Mesenchymal stem cell (in vitro differentiated cells and primary cell): ENCODE data around the gene TECPR1.

Experiments
- DNase-seq: peaks from one replicate; pipeline ENCODE4 v3.0.0-alpha.2; 2013
- H2AFZ ChIP-seq: one replicate; pipeline ENCODE4 v1.6.1; 2013; ENCODE audit warnings: low read depth, mild to moderate bottlenecking, control low read depth, inconsistent platforms, low read length, moderate library complexity
- H2AK5ac ChIP-seq: 2 replicates; pipeline ENCODE4 v1.6.1; 2013; ENCODE audit warnings: low read length, moderate library complexity, mild to moderate bottlenecking, inconsistent platforms; ENCODE audit not compliant: severe bottlenecking
- H2BK120ac ChIP-seq: one replicate; pipeline ENCODE4 v1.6.1; 2013; ENCODE audit warnings: low read depth, mild to moderate bottlenecking, inconsistent platforms, low read length, moderate library complexity
- H2BK12ac ChIP-seq, 2 experiments: one replicate each; pipeline ENCODE4 v1.6.1; 2013; ENCODE audit warnings: inconsistent platforms in 2 of 2, low read length in 2 of 2, mild to moderate bottlenecking in 2 of 2, moderate library complexity in 2 of 2, control low read depth in 1 of 2
- H2BK15ac ChIP-seq: one replicate; pipeline ENCODE4 v1.6.1; 2013; ENCODE audit warnings: mild to moderate bottlenecking, low read depth, inconsistent platforms; ENCODE audit not compliant: poor library complexity, severe bottlenecking
- H2BK5ac ChIP-seq: 2 replicates; pipeline ENCODE4 v1.6.1; 2013; ENCODE audit warnings: low read depth, mild to moderate bottlenecking, low read length, control low read depth, inconsistent platforms; ENCODE audit not compliant: poor library complexity, severe bottlenecking
- H3K14ac ChIP-seq, 2 experiments: one replicate each; pipeline ENCODE4 v1.6.1; 2013; ENCODE audit warnings: inconsistent platforms in 2 of 2, low read length in 2 of 2, control low read depth in 1 of 2, mild to moderate bottlenecking in 1 of 2, moderate library complexity in 1 of 2
- H3K18ac ChIP-seq, 2 experiments: one replicate each; pipeline ENCODE4 v1.6.1; 2013; ENCODE audit warnings: inconsistent platforms in 2 of 2, low read length in 2 of 2, control low read depth in 1 of 2, low read depth in 1 of 2, mild to moderate bottlenecking in 1 of 2
- H3K23ac ChIP-seq, 2 experiments: one replicate each; pipeline ENCODE4 v1.6.1; 2013; ENCODE audit warnings: inconsistent platforms in 2 of 2, low read length in 2 of 2, mild to moderate bottlenecking in 2 of 2, moderate library complexity in 2 of 2, control low read depth in 1 of 2
- H3K27ac ChIP-seq: 2 replicates; pipeline ENCODE4 v1.5.1; 2013; ENCODE audit warnings: mild to moderate bottlenecking, moderate library complexity, low read length, control low read depth, inconsistent platforms; ENCODE audit not compliant: poor library complexity, severe bottlenecking
- H3K27me3 ChIP-seq, 2 experiments: 2 replicates each; pipeline versions ENCODE4 v1.6.1 to v1.7.0; 2013; ENCODE audit warnings: low read length in 2 of 2, mild to moderate bottlenecking in 2 of 2, moderate library complexity in 2 of 2, control low read depth in 1 of 2, inconsistent platforms in 1 of 2; ENCODE audit not compliant: control insufficient read depth in 1 of 2, insufficient read depth in 1 of 2
- H3K36me3 ChIP-seq, 2 experiments: 2 replicates each; pipeline versions ENCODE4 v1.6.1 to v1.7.0; 2013; ENCODE audit warnings: low read length in 2 of 2, control low read depth in 1 of 2, inconsistent platforms in 1 of 2, low read depth in 1 of 2, mild to moderate bottlenecking in 1 of 2; ENCODE audit not compliant: insufficient read depth in 2 of 2, control insufficient read depth in 1 of 2
- H3K4ac ChIP-seq, 2 experiments: one replicate each; pipeline ENCODE4 v1.6.1; 2013; ENCODE audit warnings: inconsistent platforms in 2 of 2, low read length in 2 of 2, mild to moderate bottlenecking in 2 of 2, moderate library complexity in 2 of 2, control low read depth in 1 of 2, low read depth in 1 of 2
- H3K4me1 ChIP-seq: 2 replicates; pipeline ENCODE4 v1.6.1; 2013; ENCODE audit warnings: low read depth, low read length, control low read depth; ENCODE audit not compliant: control insufficient read depth, insufficient read depth
- H3K4me2 ChIP-seq: 2 replicates; pipeline ENCODE4 v1.6.1; 2013; ENCODE audit warnings: low read length, mild to moderate bottlenecking, inconsistent platforms; ENCODE audit not compliant: poor library complexity, severe bottlenecking
- H3K4me3 ChIP-seq, 2 experiments: 2 replicates each; pipeline versions ENCODE4 v1.5.1 to v1.7.0; 2013; ENCODE audit warnings: low read length in 2 of 2, mild to moderate bottlenecking in 2 of 2, control low read depth in 1 of 2, low read depth in 1 of 2; ENCODE audit not compliant: insufficient read depth in 1 of 2
- H3K79me1 ChIP-seq: replicated peaks from 2 replicates; pipeline ENCODE4 v1.6.1; 2013; ENCODE audit warnings: mild to moderate bottlenecking, control low read depth, low read length, inconsistent platforms; ENCODE audit not compliant: poor library complexity, severe bottlenecking
- H3K9ac ChIP-seq: 2 replicates; pipeline ENCODE4 v1.7.0; 2013; ENCODE audit warnings: mild to moderate bottlenecking, low read length, moderate library complexity
- H3K9me3 ChIP-seq: 2 replicates; pipeline ENCODE4 v1.7.0; 2013; ENCODE audit warnings: mild to moderate bottlenecking, low read length; ENCODE audit not compliant: control insufficient read depth
- H4K8ac ChIP-seq: one replicate; pipeline ENCODE4 v1.6.1; 2013; ENCODE audit warnings: inconsistent platforms, mild to moderate bottlenecking, low read length, moderate library complexity
- H4K91ac ChIP-seq: one replicate; pipeline ENCODE4 v1.6.1; 2013; ENCODE audit warnings: mild to moderate bottlenecking, low read length, inconsistent platforms
- WGBS: methylation state at CpG from one replicate; pipeline ENCODE4 v1.1.7; 2013; ENCODE audit warnings: mixed read lengths; 5-methylcytosine and 5-hydroxymethylcytosine counted together

TECPR1 gene

DNA sequence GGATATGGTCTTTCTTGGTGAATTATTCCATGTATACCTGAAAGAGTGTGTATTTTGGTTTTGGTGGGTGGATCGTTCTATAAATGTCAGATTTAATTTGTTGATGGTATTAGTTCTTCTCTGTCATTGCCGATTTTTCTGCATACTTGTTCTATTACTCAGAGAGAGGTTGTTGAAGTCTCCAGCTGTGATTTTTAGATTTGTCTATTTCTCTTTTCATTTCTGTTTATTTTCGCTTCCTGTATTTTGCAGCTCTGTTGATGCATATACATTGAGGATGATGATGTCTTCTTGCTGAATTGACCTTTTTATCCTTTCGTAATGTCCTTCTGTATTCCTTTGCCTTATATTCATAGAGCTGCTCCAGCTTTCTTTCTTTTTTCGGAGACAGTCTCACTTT lies 52.9 kb downstream of the TECPR1 start:
- Histone ChIP-seq H2BK15ac (no peak overlapping the region), H3K27ac (no peak overlapping the region), H2BK12ac (no peak overlapping the region), H2BK120ac (no peak overlapping the region), H4K91ac (no peak overlapping the region), H3K36me3 (peaks cover 24 to 26% of the 10 kb centered on the region in 2 experiments), H3K9ac (no peak overlapping the region), H2BK5ac (no peak overlapping the region), H3K18ac (no peak overlapping the region), H3K23ac (no peak overlapping the region), H2AFZ (no peak overlapping the region), H3K4me1 (peaks cover 11% of the 10 kb centered on the region), H3K79me1 (peaks cover 31% of the 10 kb centered on the region), H2AK5ac (no peak overlapping the region), H3K27me3 (no peaks in the 10 kb centered on the region), H3K4me2 (no peak overlapping the region), H3K4ac (no peak overlapping the region), H3K14ac (no peak overlapping the region), H3K4me3 (no peak overlapping the region), H4K8ac (no peak overlapping the region), H3K9me3 (no peaks in the 10 kb centered on the region)
- WGBS, result 73% methylated on average over 5 of the region's 5 CpGs
- peak; percentile 11 for DNase-seq

DNA sequence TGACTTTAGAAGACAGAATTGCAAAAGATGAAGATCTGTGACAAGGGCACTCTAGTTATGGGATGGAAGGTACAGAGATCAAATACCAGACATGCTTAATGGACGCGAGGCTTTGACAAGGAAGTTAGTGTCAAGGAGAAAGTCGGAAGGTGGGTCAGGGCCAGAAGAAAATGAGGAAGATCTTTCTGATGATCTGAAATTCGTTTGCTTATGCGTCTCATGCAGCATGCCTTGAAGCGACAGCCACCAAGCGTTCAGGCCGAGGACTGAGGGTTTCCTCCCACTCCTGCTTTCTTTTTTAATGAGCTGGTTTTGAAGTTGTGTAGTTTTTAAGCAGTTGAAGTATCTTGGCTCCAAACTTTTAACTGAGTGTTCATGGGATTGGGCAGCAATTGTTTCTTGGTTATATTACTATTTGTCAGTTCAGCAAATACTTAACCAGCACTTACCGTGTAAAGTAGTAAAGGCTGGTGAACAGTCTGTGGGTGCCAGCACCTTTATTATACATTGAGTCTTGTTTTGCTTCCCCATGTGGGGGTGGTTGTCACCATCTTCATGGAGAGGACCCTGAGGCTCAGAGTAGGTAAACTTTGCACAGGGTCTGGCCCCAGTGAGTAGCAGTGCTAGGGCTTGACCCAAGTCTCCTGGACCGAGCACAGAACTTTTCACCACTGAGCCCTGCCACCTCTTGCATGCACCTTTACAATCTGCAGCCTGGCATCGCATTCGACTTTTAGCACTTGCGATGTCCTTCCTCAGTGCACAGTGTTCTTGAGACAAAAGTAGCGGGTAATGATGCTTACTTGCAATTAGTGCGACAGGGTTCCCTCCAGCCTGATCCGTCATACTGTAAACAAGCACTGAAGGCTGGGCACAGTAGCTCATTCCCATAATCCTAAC lies 55.1 kb downstream of the TECPR1 start:
- Histone ChIP-seq H3K79me1 (peaks cover 23% of the 10 kb centered on the region), H3K27me3 (no peaks in the 10 kb centered on the region), H2AFZ (no peak overlapping the region), H3K14ac (no peak overlapping the region), H3K4me1 (peaks cover 8% of the 10 kb centered on the region), H3K23ac (no peak overlapping the region), H3K9me3 (no peaks in the 10 kb centered on the region), H2BK15ac (no peak overlapping the region), H4K91ac (no peak overlapping the region), H2AK5ac (no peak overlapping the region), H3K27ac (no peak overlapping the region), H3K4ac (no peak overlapping the region), H2BK12ac (no peak overlapping the region), H3K4me2 (no peak overlapping the region), H3K18ac (no peak overlapping the region), H3K9ac (no peak overlapping the region), H2BK5ac (no peak overlapping the region), H3K36me3 (peaks cover 32 to 46% of the 10 kb centered on the region in 2 experiments), H2BK120ac (no peak overlapping the region), H3K4me3 (no peak overlapping the region), H4K8ac (no peak overlapping the region)
- WGBS, result 96% methylated on average over 16 of the region's 16 CpGs
- DNase-seq, result no peak

DNA sequence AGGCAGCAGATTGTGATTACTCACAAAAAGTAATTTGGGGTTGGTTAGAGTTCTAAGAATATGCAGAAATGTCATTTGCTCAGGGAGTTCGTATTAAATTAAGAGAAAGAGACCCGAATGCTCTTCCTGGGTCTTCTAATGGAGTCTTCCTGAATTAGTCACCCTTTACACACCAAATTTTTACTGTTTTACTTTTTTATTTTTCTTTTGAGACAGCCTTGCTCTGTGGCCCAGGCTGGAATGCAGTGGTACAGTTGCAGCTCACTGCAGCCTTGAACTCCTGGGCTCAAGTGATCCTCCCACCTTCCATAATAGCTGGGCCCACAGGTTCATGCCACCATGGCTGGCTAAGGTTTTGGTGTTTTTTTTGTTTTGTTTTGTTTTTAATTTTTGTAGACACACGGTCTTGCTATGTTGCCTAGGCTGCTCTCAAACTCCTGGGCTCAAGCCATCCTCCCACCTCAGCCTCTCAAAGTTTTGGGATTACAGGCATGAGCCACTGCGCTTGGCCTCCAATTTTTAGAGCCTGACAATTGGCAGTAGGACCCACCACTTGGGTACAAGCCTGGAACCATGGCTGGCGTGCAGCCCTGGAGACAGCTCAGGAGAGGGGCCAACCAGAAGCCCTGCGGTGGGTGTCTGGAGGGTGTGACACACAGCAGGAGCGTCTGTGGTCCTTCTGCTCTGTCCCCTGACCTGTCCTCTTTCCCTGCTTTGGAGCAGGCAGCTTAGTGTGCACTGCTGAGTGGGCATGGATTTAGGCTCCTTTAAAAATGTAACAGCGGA lies 57.2 kb downstream of the TECPR1 start:
- no peak overlapping the region for H4K8ac ChIP-seq
- no peak overlapping the region for H3K4me3 ChIP-seq
- no peak overlapping the region for H3K18ac ChIP-seq
- H3K14ac ChIP-seq, result no peak overlapping the region
- H3K27me3 ChIP-seq, result no peaks in the 10 kb centered on the region
- no peak overlapping the region for H2AFZ ChIP-seq
- H2BK5ac ChIP-seq, result no peak overlapping the region
- no peak overlapping the region for H3K27ac ChIP-seq
- no peak overlapping the region for H4K91ac ChIP-seq
- no peak overlapping the region for H3K4me2 ChIP-seq
- H3K9me3 ChIP-seq, result no peaks in the 10 kb centered on the region
- H3K79me1 ChIP-seq, result peaks cover 13% of the 10 kb centered on the region
- H2AK5ac ChIP-seq, result no peak overlapping the region
- no peak overlapping the region for H3K4ac ChIP-seq
- peaks cover 7% of the 10 kb centered on the region for H3K4me1 ChIP-seq
- H3K36me3 ChIP-seq, result peaks cover 39 to 57% of the 10 kb centered on the region in 2 experiments
- no peak overlapping the region for H3K23ac ChIP-seq
- no peak for DNase-seq
- H3K9ac ChIP-seq, result no peak overlapping the region
- H2BK120ac ChIP-seq, result no peak overlapping the region
- no peak overlapping the region for H2BK12ac ChIP-seq
- 93% methylated on average over 7 of the region's 8 CpGs for WGBS
- no peak overlapping the region for H2BK15ac ChIP-seq

DNA sequence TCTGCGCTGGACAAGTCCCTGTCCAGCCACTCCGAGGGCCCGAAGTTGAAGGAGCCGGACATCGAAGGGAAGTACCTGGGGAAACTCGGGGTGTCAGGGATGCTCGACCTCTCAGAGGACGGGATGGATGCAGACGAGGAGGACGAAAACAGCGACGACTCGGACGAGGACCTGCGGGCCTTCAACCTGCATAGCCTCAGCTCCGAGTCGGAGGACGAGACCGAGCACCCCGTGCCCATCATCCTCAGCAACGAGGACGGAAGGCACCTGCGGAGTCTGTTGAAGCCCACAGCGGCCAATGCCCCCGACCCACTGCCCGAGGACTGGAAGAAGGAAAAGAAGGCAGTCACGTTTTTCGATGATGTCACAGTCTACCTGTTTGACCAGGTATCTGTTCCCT lies 57.8 kb downstream of the TECPR1 start:
- no peak overlapping the region for H3K4me3 ChIP-seq
- no peak overlapping the region for H3K9ac ChIP-seq
- H3K4ac ChIP-seq, result no peak overlapping the region
- no peaks in the 10 kb centered on the region for H3K9me3 ChIP-seq
- H3K79me1 ChIP-seq, result peaks cover 13% of the 10 kb centered on the region
- 98% methylated on average over 25 of the region's 28 CpGs for WGBS
- H3K27me3 ChIP-seq, result no peaks in the 10 kb centered on the region
- peaks cover 44 to 63% of the 10 kb centered on the region in 2 experiments for H3K36me3 ChIP-seq
- H2AFZ ChIP-seq, result no peak overlapping the region
- no peak overlapping the region for H3K23ac ChIP-seq
- no peak overlapping the region for H2BK5ac ChIP-seq
- no peak overlapping the region for H3K14ac ChIP-seq
- no peak overlapping the region for H2BK15ac ChIP-seq
- peaks cover 5% of the 10 kb centered on the region for H3K4me1 ChIP-seq
- no peak overlapping the region for H3K18ac ChIP-seq
- no peak overlapping the region for H3K4me2 ChIP-seq
- H2BK120ac ChIP-seq, result no peak overlapping the region
- no peak overlapping the region for H4K91ac ChIP-seq
- DNase-seq, result no peak
- H2BK12ac ChIP-seq, result no peak overlapping the region
- no peak overlapping the region for H2AK5ac ChIP-seq
- no peak overlapping the region for H3K27ac ChIP-seq
- H4K8ac ChIP-seq, result no peak overlapping the region
